Adrenal gland (tissue), 12 donors: ENCODE data around the gene WDR45. TPM values are rescaled to one million over a fixed set of nuclear protein-coding genes. Genes with fewer than 3 reads are reported as not detected.

Experiments
- DNase-seq, 7 donors: peaks; one replicate each; pipeline ENCODE4 v3.0.0-alpha.2; 2019 to 2020
- H3K27ac ChIP-seq, 5 donors: fragments of 200-600 bp; sonication (generic) in 4 of 5; 1 replicate in 3 of 5; 2 replicates in 2 of 5; pipeline versions ENCODE4 v1.5.1 to v1.8.0; 2016 to 2020; ENCODE audit warnings: mild to moderate bottlenecking in 1 of 5
- H3K27me3 ChIP-seq: fragments of 200-600 bp; 2 replicates; pipeline ENCODE4 v1.8.0; 2021
- H3K36me3 ChIP-seq, 2 donors: fragments of 200-600 bp; replicated peaks in 1 of 2; 1 replicate in 1 of 2; 2 replicates in 1 of 2; pipeline versions ENCODE4 v1.5.1 to v1.8.0; 2018 to 2022
- H3K4me1 ChIP-seq, 2 donors: fragments of 200-600 bp; replicated peaks in 1 of 2; 1 replicate in 1 of 2; 2 replicates in 1 of 2; pipeline versions ENCODE4 v1.5.1 to v1.8.0; 2018 to 2021
- H3K4me3 ChIP-seq, 4 donors: fragments of 200-600 bp; sonication (generic) in 3 of 4; one replicate each; pipeline ENCODE4 v1.5.1; 2016 to 2018
- H3K9me3 ChIP-seq, 3 donors: fragments of 200-600 bp; sonication (generic) in 1 of 3; replicated peaks in 1 of 3; 1 replicate in 2 of 3; 2 replicates in 1 of 3; pipeline versions ENCODE4 v1.5.1 to v1.8.0; 2016 to 2021
- POLR2A ChIP-seq, 2 donors: fragments of 450-650 bp; IDR thresholded peaks; one replicate each; pipeline ENCODE4 v1.6.1; 2017; ENCODE audit warnings: antibody characterized with exemption in 2 of 2, mild to moderate bottlenecking in 2 of 2, moderate library complexity in 1 of 2
- WGBS, 4 donors: extraction: QIAGEN DNeasy Blood & Tissue Kit in 2 of 4; methylation state at CpG; one replicate each; pipeline versions ENCODE4 v1.1.5 to v1.1.7; 2013 to 2017; 5-methylcytosine and 5-hydroxymethylcytosine counted together
- intact Hi-C, 2 donors: fragments of 100-400 bp; cut with DNase I; formaldehyde crosslinking; loops; one replicate each; pipeline versions ENCODE4 v1.14.1 to v1.15.0; 2022 to 2023
- polyA plus RNA-seq, 3 donors: library from polyadenylated mRNA; stranded (reverse); fragments of 200-250 nt in 2 of 3; fragments of 350-450 nt in 1 of 3; fragmentation: Illumina TruSeq in 1 of 3; extraction: RNeasy Lipid Tissue Mini Kit (QIAGEN cat#74804) in 1 of 3; gene quantifications; one replicate each; pipeline ENCODE4 v1.2.3, GENCODE V29; 2013 to 2014
- total RNA-seq, 9 donors: library from RNA; depleted of rRNA in 4 of 9; stranded (reverse); fragments of >200 nt in 4 of 9; fragments of 120-200 nt in 1 of 9; fragmentation: NEBNext Ultra II Directional in 1 of 9; extraction: Animal tissue kit (Norgen Biotek cat#: 25700) in 1 of 9; gene quantifications; one replicate each; pipeline versions ENCODE4 v1.1.0 to v1.2.4, GENCODE V29; 2013 to 2023
- TF ChIP-seq, protein P1 (sequence below), 6 experiments: fragments of 450-650 bp in 4 of 6; fragments of 200-600 bp in 2 of 6; sonication (generic) in 1 of 6; IDR thresholded peaks; 1 replicate in 5 of 6; 2 replicates in 1 of 6; pipeline versions ENCODE4 v1.5.1 to v1.8.0; 2016 to 2021; ENCODE audit warnings: antibody characterized with exemption in 6 of 6, mild to moderate bottlenecking in 2 of 6, moderate library complexity in 1 of 6
- donor health status: healthy with polysubstance abuse.
- donor health status: Bipolar disorder and iron deficiency.
- donor health status: DM: yes; HTN: yes; CAD: no.
- donor health status: DM: no; HTN: no; CAD: no.
- donor health status: DM: no; HTN: no; CAD: no.
- donor health status: DM: yes; HTN: yes; CAD: no.

The WDR45 gene
- total and polyA plus RNA-seq, 12 donors = 59.4 to 184 (median 110) TPM

DNA sequence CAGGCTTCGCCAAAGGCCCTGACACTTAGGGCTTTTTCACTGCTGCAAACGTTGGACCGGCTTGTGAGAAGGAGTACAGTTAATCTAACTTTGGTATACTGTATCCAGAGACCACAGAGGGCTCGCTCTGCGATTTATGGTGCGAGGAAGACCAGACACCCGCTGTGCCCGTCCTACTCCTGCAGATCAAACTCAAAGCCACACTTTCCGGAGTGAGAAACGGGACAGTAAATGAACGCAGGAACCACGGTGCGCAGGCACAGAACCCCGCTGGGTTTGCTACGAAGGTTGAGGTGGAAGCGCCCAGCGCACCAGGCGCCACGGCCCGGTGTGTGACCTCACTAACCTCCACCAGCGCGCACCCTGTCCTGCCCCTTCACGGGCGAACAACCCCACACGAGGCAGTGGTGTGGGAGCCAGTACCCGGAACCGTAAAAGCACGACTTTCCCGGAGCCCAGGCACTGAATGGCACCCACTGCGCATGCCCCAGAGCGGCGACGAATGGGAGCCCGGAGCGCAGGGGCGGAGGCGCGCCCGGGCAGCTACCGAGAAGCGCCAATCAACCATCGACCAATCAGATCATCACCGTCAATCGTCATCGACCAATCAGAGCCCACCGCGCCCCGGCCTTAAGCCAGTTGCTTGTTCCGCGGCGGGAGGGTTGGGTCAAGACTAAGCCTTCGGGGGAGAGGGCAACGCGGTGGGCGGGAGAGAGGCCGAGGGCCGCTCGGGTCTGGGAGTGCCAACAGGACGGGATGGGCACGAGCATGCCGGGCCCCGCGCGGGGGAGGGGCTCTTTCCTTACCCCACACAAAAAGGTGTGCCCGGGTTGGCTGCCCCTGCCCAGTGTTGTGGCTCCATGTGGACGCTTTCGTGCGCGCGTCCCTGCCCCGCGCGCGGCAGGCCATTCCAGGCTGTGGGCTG, 21.3 kb upstream of the WDR45 start:
- Histone ChIP-seq H3K27me3 (no peaks in the 10 kb centered on the region), H3K4me3 (peak overlapping the region in 3 of 4 donors; percentile 2 to 62 (median 34)), H3K36me3 (no peaks in the 10 kb centered on the region), H3K9me3 (no peaks in the 10 kb centered on the region), H3K27ac (peak overlapping the region; percentile 9 to 91 (median 70)), H3K4me1 (no peaks in the 10 kb centered on the region)
- TF ChIP-seq POLR2A (IDR thresholded peaks at IDR 0.05) = peak in 1 of 2 donors; percentile 81
- TF ChIP-seq, protein P1, sequence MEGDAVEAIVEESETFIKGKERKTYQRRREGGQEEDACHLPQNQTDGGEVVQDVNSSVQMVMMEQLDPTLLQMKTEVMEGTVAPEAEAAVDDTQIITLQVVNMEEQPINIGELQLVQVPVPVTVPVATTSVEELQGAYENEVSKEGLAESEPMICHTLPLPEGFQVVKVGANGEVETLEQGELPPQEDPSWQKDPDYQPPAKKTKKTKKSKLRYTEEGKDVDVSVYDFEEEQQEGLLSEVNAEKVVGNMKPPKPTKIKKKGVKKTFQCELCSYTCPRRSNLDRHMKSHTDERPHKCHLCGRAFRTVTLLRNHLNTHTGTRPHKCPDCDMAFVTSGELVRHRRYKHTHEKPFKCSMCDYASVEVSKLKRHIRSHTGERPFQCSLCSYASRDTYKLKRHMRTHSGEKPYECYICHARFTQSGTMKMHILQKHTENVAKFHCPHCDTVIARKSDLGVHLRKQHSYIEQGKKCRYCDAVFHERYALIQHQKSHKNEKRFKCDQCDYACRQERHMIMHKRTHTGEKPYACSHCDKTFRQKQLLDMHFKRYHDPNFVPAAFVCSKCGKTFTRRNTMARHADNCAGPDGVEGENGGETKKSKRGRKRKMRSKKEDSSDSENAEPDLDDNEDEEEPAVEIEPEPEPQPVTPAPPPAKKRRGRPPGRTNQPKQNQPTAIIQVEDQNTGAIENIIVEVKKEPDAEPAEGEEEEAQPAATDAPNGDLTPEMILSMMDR (IDR thresholded peaks at IDR 0.05) = no peak
- DNase-seq = peak; percentile 87 to 97 (median 92)
- intact Hi-C loops = no loop called here
- WGBS, 4 donors = 0 to 52% (median 19%) methylated on average over 11 to 74 of the region's 74 CpGs

DNA sequence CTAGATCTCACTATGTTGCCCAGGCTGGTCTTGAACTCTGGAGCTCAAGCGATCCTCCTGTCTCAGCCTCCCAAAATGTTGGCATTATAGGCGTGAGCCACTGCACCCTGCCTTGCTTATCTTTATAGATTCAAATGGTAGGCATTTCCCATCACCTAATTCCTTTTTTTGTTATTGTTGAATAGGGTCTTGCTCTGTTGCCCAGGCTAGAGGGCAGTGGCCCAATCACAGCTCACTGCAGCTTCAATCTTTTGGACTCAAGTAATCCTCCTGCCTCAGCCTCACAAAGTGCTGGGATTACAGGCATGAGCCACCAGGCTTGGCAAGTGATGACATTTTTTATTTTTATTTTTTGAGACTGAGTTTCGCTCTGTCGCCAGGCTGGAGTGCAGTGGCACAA, 16.7 kb upstream of the WDR45 start:
- no peak for DNase-seq
- no peaks in the 10 kb centered on the region for H3K27me3 ChIP-seq
- intact Hi-C loops = no loop called here
- no peaks in the 10 kb centered on the region for H3K9me3 ChIP-seq
- no peaks in the 10 kb centered on the region for H3K4me1 ChIP-seq
- H3K27ac ChIP-seq = no peak overlapping the region
- 92 to 100% (median 96%) methylated on average over 4 of the region's 4 CpGs for WGBS, 4 donors
- H3K36me3 ChIP-seq = no peaks in the 10 kb centered on the region
- no peak for TF ChIP-seq POLR2A (IDR thresholded peaks at IDR 0.05)
- TF ChIP-seq, protein P1 (IDR thresholded peaks at IDR 0.05) = no peak
- H3K4me3 ChIP-seq = no peak overlapping the region

GRCh38 chrX:49089553-49089952, 9.9 kb upstream of the WDR45 start:
- Histone ChIP-seq H3K4me1 (no peaks in the 10 kb centered on the region), H3K36me3 (no peaks in the 10 kb centered on the region), H3K9me3 (no peaks in the 10 kb centered on the region), H3K4me3 (no peak overlapping the region), H3K27ac (no peak overlapping the region), H3K27me3 (no peaks in the 10 kb centered on the region)
- 64 to 88% (median 78%) methylated on average over 3 to 4 of the region's 4 CpGs for WGBS, 4 donors
- TF ChIP-seq, protein P1 (IDR thresholded peaks at IDR 0.05) = no peak
- no peak for TF ChIP-seq POLR2A (IDR thresholded peaks at IDR 0.05)
- DNase-seq = no peak
- intact Hi-C loops = no loop called here

- intact Hi-C loops = no loop called here
- Histone ChIP-seq H3K4me1 (peaks cover 0 to 3% of the 10 kb centered on the region in 2 donors), H3K4me3 (no peak overlapping the region), H3K9me3 (no peaks in the 10 kb centered on the region), H3K27ac (no peak overlapping the region), H3K27me3 (no peaks in the 10 kb centered on the region), H3K36me3 (peaks cover 0 to 4% of the 10 kb centered on the region in 2 donors)
- TF ChIP-seq POLR2A (IDR thresholded peaks at IDR 0.05) = no peak
- TF ChIP-seq, protein P1 (IDR thresholded peaks at IDR 0.05) = no peak
- 76 to 89% (median 79%) methylated on average over 4 of the region's 4 CpGs for WGBS, 4 donors
- DNase-seq = no peak
Measured at GRCh38 chrX:49082271-49082871, 2.7 kb upstream of the WDR45 start.
